B cell (primary cell): ENCODE results near the gene TRIM38.

Experiments used
- CTCF ChIP-seq: fragments of 200-600 bp; IDR thresholded peaks from one replicate; pipeline ENCODE4 v1.8.0; 2022; ENCODE audit warnings: antibody characterized with exemption, mild to moderate bottlenecking
- EZH2 ChIP-seq: IDR thresholded peaks from 2 replicates; pipeline ENCODE4 v1.6.1; 2012; ENCODE audit warnings: borderline replicate concordance, low read depth, mild to moderate bottlenecking, moderate library complexity, low read length; ENCODE audit not compliant: insufficient read depth, poor library complexity, severe bottlenecking

GRCh38 chr6:26031595-26032339 lies 69.2 kb downstream of the TRIM38 start:
- no peak for TF ChIP-seq CTCF
- no peak for TF ChIP-seq EZH2
